ENCODE data around the gene ACTL7A.
"Not testable (repeated sequence)": the region's sequence is repeated elsewhere in the genome, so short reads cannot be mapped to it uniquely, and the experiment has no call there.

The ACTL7A gene

GRCh38 chr9:108889649-108890067 lies 27.6 kb downstream of the ACTL7A start:
- no peaks in the 10 kb centered on the region for H3K9me3 Mint-ChIP-seq
- H3K27me3 Mint-ChIP-seq: no peaks in the 10 kb centered on the region
- DNase-seq (ENCODE audit: low spot score in 2 of 2) (no peak), ATAC-seq (replicated peaks; ENCODE audit: extremely low read depth, poor library complexity, severe bottlenecking) (no peak)
- H3K4me1 Mint-ChIP-seq: peaks cover 6% of the 10 kb centered on the region
- peaks cover 51% of the 10 kb centered on the region for H3K36me3 Mint-ChIP-seq (ENCODE audit: insufficient read depth)
- H3K27ac Mint-ChIP-seq (ENCODE audit: low read depth): no peak overlapping the region
- no peak overlapping the region for H3K4me3 Mint-ChIP-seq

GRCh38 chr9:108894225-108894997 lies 32.3 kb downstream of the ACTL7A start:
- DNase-seq (ENCODE audit: low spot score in 2 of 2): no peak
- H3K36me3 Mint-ChIP-seq (ENCODE audit: insufficient read depth): peaks cover 77% of the 10 kb centered on the region
- H3K27me3 Mint-ChIP-seq: no peaks in the 10 kb centered on the region
- no peak overlapping the region for H3K4me3 Mint-ChIP-seq
- no peak for ATAC-seq (replicated peaks; ENCODE audit: extremely low read depth, poor library complexity, severe bottlenecking)
- H3K9me3 Mint-ChIP-seq: no peaks in the 10 kb centered on the region
- no peaks in the 10 kb centered on the region for H3K4me1 Mint-ChIP-seq
- no peak overlapping the region for H3K27ac Mint-ChIP-seq (ENCODE audit: low read depth)

GRCh38 chr9:108897324-108898096 lies 35.4 kb downstream of the ACTL7A start:
- Mint-ChIP-seq H3K27me3 (no peaks in the 10 kb centered on the region), H3K36me3 (ENCODE audit: insufficient read depth) (peaks cover 74% of the 10 kb centered on the region), H3K9me3 (no peaks in the 10 kb centered on the region), H3K4me1 (no peaks in the 10 kb centered on the region), H3K4me3 (no peak overlapping the region), H3K27ac (ENCODE audit: low read depth) (peak overlapping the region; percentile 17)
- DNase-seq (ENCODE audit: low spot score in 2 of 2): no peak
- ATAC-seq (replicated peaks; ENCODE audit: extremely low read depth, poor library complexity, severe bottlenecking): no peak

GRCh38 chr9:108899023-108899695 lies 37.1 kb downstream of the ACTL7A start:
- not testable (repeated sequence) for H3K27ac Mint-ChIP-seq (ENCODE audit: low read depth); ATAC-seq (replicated peaks; ENCODE audit: extremely low read depth, poor library complexity, severe bottlenecking); H3K4me1 Mint-ChIP-seq; H3K27me3 Mint-ChIP-seq; DNase-seq (ENCODE audit: low spot score in 2 of 2); H3K4me3 Mint-ChIP-seq; H3K9me3 Mint-ChIP-seq
- peaks cover 78% of the 10 kb centered on the region for H3K36me3 Mint-ChIP-seq (ENCODE audit: insufficient read depth)

- no peak for ATAC-seq (replicated peaks; ENCODE audit: extremely low read depth, poor library complexity, severe bottlenecking)
- Mint-ChIP-seq H3K4me3 (no peak overlapping the region), H3K9me3 (no peaks in the 10 kb centered on the region), H3K27me3 (no peaks in the 10 kb centered on the region), H3K36me3 (ENCODE audit: insufficient read depth) (peaks cover 72% of the 10 kb centered on the region), H3K4me1 (no peaks in the 10 kb centered on the region), H3K27ac (ENCODE audit: low read depth) (no peak overlapping the region)
- no peak for DNase-seq (ENCODE audit: low spot score in 2 of 2)
Observed at GRCh38 chr9:108900176-108900575, 38.1 kb downstream of the ACTL7A start.

GRCh38 chr9:108903420-108904103 lies 41.5 kb downstream of the ACTL7A start:
- no peak for DNase-seq (ENCODE audit: low spot score in 2 of 2)
- no peak for ATAC-seq (replicated peaks; ENCODE audit: extremely low read depth, poor library complexity, severe bottlenecking)
- Mint-ChIP-seq H3K4me1 (no peaks in the 10 kb centered on the region), H3K36me3 (ENCODE audit: insufficient read depth) (peaks cover 61% of the 10 kb centered on the region), H3K9me3 (no peaks in the 10 kb centered on the region), H3K27ac (ENCODE audit: low read depth) (no peak overlapping the region), H3K4me3 (no peak overlapping the region), H3K27me3 (no peaks in the 10 kb centered on the region)

- no peak for DNase-seq (ENCODE audit: low spot score in 2 of 2)
- Mint-ChIP-seq H3K4me3 (no peak overlapping the region), H3K27me3 (no peaks in the 10 kb centered on the region), H3K27ac (ENCODE audit: low read depth) (no peak overlapping the region), H3K4me1 (no peaks in the 10 kb centered on the region), H3K9me3 (no peaks in the 10 kb centered on the region), H3K36me3 (ENCODE audit: insufficient read depth) (peaks cover 61% of the 10 kb centered on the region)
- ATAC-seq (replicated peaks; ENCODE audit: extremely low read depth, poor library complexity, severe bottlenecking): no peak
Observed at GRCh38 chr9:108904161-108904560, 42.1 kb downstream of the ACTL7A start.

- Mint-ChIP-seq H3K27ac (ENCODE audit: low read depth) (no peak overlapping the region), H3K4me3 (no peak overlapping the region), H3K36me3 (ENCODE audit: insufficient read depth) (peaks cover 57% of the 10 kb centered on the region)
Observed at GRCh38 chr9:108905494-108905893, 43.4 kb downstream of the ACTL7A start.

GRCh38 chr9:108910402-108910801 lies 48.3 kb downstream of the ACTL7A start:
- ATAC-seq (replicated peaks; ENCODE audit: extremely low read depth, poor library complexity, severe bottlenecking): no peak
- Mint-ChIP-seq H3K27ac (ENCODE audit: low read depth) (peak overlapping the region; percentile 30), H3K4me1 (peaks cover 21% of the 10 kb centered on the region), H3K4me3 (no peak overlapping the region), H3K9me3 (no peaks in the 10 kb centered on the region), H3K27me3 (no peaks in the 10 kb centered on the region), H3K36me3 (ENCODE audit: insufficient read depth) (peaks cover 43% of the 10 kb centered on the region)
- no peak for DNase-seq (ENCODE audit: low spot score in 2 of 2)

More at GRCh38 chr9:108905494-108905893, 43.4 kb downstream of the ACTL7A start:
- H3K4me1 Mint-ChIP-seq: peaks cover 5% of the 10 kb centered on the region
- H3K9me3 Mint-ChIP-seq: no peaks in the 10 kb centered on the region
- no peak for DNase-seq (ENCODE audit: low spot score in 2 of 2)
- no peaks in the 10 kb centered on the region for H3K27me3 Mint-ChIP-seq
- no peak for ATAC-seq (replicated peaks; ENCODE audit: extremely low read depth, poor library complexity, severe bottlenecking)

GRCh38 chr9:108910914-108911313 lies 48.8 kb downstream of the ACTL7A start:
- ATAC-seq (replicated peaks; ENCODE audit: extremely low read depth, poor library complexity, severe bottlenecking) (no peak), DNase-seq (ENCODE audit: low spot score in 2 of 2) (no peak)
- Mint-ChIP-seq H3K4me1 (peaks cover 21% of the 10 kb centered on the region), H3K36me3 (ENCODE audit: insufficient read depth) (peaks cover 44% of the 10 kb centered on the region), H3K9me3 (no peaks in the 10 kb centered on the region), H3K27ac (ENCODE audit: low read depth) (peak overlapping the region; percentile 30), H3K27me3 (no peaks in the 10 kb centered on the region), H3K4me3 (no peak overlapping the region)

- Mint-ChIP-seq H3K27me3 (no peaks in the 10 kb centered on the region), H3K9me3 (no peaks in the 10 kb centered on the region), H3K4me1 (peaks cover 21% of the 10 kb centered on the region), H3K27ac (ENCODE audit: low read depth) (peak overlapping the region; percentile 49), H3K36me3 (ENCODE audit: insufficient read depth) (peaks cover 43% of the 10 kb centered on the region), H3K4me3 (no peak overlapping the region)
- DNase-seq (ENCODE audit: low spot score in 2 of 2) (no peak), ATAC-seq (replicated peaks; ENCODE audit: extremely low read depth, poor library complexity, severe bottlenecking) (peak; percentile 68)
Observed at GRCh38 chr9:108911820-108912219, 49.8 kb downstream of the ACTL7A start.
